Measurements from ENCODE around the gene APOL6.
"Not testable (repeated sequence)": the region's sequence is repeated elsewhere in the genome, so short reads cannot be mapped to it uniquely, and the experiment has no call there.

The APOL6 gene

DNA sequence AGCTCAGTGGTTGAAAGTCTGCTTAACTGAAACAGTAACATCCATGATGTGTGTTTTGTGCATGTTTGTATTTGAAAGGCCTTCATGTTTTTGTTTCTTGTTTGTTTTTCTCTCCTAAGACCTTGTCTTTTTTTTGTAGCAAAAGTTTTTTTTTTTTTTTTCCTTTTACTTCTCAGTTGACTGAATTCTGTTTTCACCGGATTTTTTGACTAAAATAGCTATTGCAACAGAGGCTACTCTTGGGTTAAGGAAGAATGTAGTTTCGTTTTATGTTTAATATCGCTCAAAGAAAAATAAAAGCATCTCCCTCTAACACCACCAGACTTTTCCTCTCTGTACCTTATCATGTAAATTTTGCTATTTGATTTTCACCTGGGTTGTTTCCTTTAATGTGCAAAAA, 15.1 kb downstream of the APOL6 start:
- TF ChIP-seq, protein P1, sequence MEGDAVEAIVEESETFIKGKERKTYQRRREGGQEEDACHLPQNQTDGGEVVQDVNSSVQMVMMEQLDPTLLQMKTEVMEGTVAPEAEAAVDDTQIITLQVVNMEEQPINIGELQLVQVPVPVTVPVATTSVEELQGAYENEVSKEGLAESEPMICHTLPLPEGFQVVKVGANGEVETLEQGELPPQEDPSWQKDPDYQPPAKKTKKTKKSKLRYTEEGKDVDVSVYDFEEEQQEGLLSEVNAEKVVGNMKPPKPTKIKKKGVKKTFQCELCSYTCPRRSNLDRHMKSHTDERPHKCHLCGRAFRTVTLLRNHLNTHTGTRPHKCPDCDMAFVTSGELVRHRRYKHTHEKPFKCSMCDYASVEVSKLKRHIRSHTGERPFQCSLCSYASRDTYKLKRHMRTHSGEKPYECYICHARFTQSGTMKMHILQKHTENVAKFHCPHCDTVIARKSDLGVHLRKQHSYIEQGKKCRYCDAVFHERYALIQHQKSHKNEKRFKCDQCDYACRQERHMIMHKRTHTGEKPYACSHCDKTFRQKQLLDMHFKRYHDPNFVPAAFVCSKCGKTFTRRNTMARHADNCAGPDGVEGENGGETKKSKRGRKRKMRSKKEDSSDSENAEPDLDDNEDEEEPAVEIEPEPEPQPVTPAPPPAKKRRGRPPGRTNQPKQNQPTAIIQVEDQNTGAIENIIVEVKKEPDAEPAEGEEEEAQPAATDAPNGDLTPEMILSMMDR (IDR thresholded peaks at IDR 0.05; ENCODE audit: control insufficient read depth, insufficient read depth, low read depth, low read length, missing control alignments), result no peak
- H3K4me3 ChIP-seq (ENCODE audit: control insufficient read depth, low read depth, low read length), result no peak overlapping the region
- no peak for DNase-seq (ENCODE audit: low read depth)

- TF ChIP-seq, protein P1 (IDR thresholded peaks at IDR 0.05; ENCODE audit: control insufficient read depth, insufficient read depth, low read depth, low read length, missing control alignments), result no peak
Measured at GRCh38 chr22:35664955-35665587, 16.8 kb downstream of the APOL6 start.

DNA sequence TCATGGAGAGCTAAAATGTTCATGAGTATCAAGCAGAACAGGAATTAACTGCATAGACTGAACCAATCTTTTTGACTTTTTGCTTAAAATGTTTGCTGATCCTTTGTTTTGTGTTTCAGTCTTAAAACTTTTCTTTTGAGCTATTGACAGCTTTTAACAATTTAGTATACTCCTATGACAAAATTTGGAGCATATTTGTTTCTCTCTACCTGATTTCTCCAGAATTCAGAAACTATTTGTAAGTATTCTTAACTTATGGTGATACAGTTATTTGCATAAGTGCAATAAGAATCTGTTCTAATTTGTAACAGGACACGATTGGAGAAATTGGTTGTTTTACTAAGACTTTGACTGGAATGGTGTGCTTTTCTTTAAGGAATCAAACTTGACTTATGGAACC, 18.5 kb downstream of the APOL6 start:
- not testable (repeated sequence) for DNase-seq (ENCODE audit: low read depth); H3K4me3 ChIP-seq (ENCODE audit: control insufficient read depth, low read depth, low read length)

More at GRCh38 chr22:35664955-35665587, 16.8 kb downstream of the APOL6 start:
- no peak for DNase-seq (ENCODE audit: low read depth)
- H3K4me3 ChIP-seq (ENCODE audit: control insufficient read depth, low read depth, low read length), result no peak overlapping the region

- H3K4me3 ChIP-seq (ENCODE audit: control insufficient read depth, low read depth, low read length), result no peak overlapping the region
- DNase-seq (ENCODE audit: low read depth), result no peak
- TF ChIP-seq, protein P1 (IDR thresholded peaks at IDR 0.05; ENCODE audit: control insufficient read depth, insufficient read depth, low read depth, low read length, missing control alignments), result no peak
Measured at GRCh38 chr22:35674335-35674734, 26.1 kb downstream of the APOL6 start.

DNA sequence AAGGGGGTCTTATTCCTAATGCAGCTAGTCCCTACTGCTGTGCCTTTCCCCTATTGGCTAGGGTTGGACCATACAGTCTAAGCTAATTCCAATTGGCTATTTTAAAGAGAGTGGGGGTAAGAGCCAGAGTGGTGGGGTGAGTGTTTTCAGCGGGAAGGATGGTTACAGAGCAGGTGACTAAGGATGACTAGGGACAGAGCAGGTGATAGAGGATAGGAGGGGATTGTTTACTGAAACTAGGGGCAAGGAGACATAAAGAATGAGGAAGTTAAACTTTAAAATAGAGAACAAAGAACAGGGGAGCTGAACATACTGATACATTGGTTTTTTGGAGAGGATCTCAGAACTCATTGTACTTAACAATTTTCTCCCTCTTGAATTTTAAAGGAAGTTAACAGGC, 27.8 kb downstream of the APOL6 start:
- not testable (repeated sequence) for H3K4me3 ChIP-seq (ENCODE audit: control insufficient read depth, low read depth, low read length); DNase-seq (ENCODE audit: low read depth)

GRCh38 chr22:35677460-35678187, 29.4 kb downstream of the APOL6 start:
- H3K4me3 ChIP-seq (ENCODE audit: control insufficient read depth, low read depth, low read length), result no peak overlapping the region
- DNase-seq (ENCODE audit: low read depth), result no peak
- TF ChIP-seq, protein P1 (IDR thresholded peaks at IDR 0.05; ENCODE audit: control insufficient read depth, insufficient read depth, low read depth, low read length, missing control alignments), result no peak

DNA sequence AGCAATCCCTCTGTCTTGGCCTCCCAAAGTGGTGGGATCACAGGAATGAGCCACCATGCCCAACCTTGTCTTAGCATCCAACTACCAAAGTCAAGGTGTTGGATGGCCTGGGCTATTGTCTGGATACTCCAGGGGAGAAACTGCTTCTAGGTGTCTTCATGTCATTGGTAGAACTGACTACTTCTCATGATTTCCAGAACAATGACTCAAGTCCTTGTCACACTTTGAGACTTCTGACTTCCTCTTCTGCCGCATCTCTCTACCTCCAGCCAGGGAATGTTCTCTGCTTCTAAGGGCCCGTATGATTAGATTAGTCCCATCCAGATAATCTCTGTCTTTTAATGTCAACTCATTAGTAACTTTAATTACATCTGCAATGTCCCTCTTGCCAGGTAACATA, 30.6 kb downstream of the APOL6 start:
- no peak overlapping the region for H3K4me3 ChIP-seq (ENCODE audit: control insufficient read depth, low read depth, low read length)
- DNase-seq (ENCODE audit: low read depth), result no peak
- TF ChIP-seq, protein P1 (IDR thresholded peaks at IDR 0.05; ENCODE audit: control insufficient read depth, insufficient read depth, low read depth, low read length, missing control alignments), result no peak

DNA sequence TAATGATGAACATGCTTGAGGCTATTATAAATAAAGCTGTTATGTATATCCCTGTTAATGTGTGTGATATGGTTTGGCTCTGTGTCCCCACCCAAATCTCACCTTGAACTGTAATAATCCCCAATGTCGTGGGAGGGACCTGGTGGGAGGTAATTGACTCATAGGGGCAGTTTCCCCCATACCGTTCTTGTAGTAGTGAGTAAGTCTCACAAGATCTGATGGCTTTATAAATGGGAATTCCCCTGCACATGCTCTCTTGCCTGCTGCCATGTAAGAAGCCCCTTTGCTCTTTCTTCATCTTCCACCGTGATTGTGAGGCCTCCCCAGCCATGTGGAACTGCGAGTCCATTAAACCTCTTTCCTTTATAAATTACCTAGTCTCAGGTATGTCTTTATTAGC, 31.2 kb downstream of the APOL6 start:
- not testable (repeated sequence) for DNase-seq (ENCODE audit: low read depth); H3K4me3 ChIP-seq (ENCODE audit: control insufficient read depth, low read depth, low read length)
